CD14-positive monocyte (primary cell): ENCODE data around the gene STN1. TPM values are rescaled to one million over a fixed set of nuclear protein-coding genes. Genes with fewer than 3 reads are reported as not detected.
A peak's percentile ranks its signal among the peaks of the same experiment; 100 is the strongest.

ENCODE experiments used
- DNase-seq, 3 donors: peaks; one replicate each; pipeline ENCODE4 v3.0.0-alpha.2; 2011 to 2022
- H2AFZ ChIP-seq: 2 replicates; pipeline ENCODE4 v1.6.0; 2012; ENCODE audit warnings: mild to moderate bottlenecking, low read depth, low read length, inconsistent platforms; ENCODE audit not compliant: insufficient read depth, poor library complexity, severe bottlenecking
- H3K27ac ChIP-seq, 2 donors: 1 replicate in 1 of 2; 2 replicates in 1 of 2; pipeline ENCODE4 v1.5.1; 2012 to 2013; ENCODE audit warnings: low read length in 2 of 2, control low read depth in 1 of 2, inconsistent platforms in 1 of 2, low read depth in 1 of 2, mild to moderate bottlenecking in 1 of 2
- H3K27me3 ChIP-seq, 2 donors: one replicate each; pipeline versions ENCODE4 v1.6.0 to v1.6.1; 2011 to 2013; ENCODE audit warnings: low read length in 2 of 2; ENCODE audit not compliant: control insufficient read depth in 2 of 2, insufficient read depth in 2 of 2
- H3K36me3 ChIP-seq, 2 donors: replicated peaks in 1 of 2; 1 replicate in 1 of 2; 2 replicates in 1 of 2; pipeline versions ENCODE4 v1.5.1 to v1.6.1; 2012 to 2013; ENCODE audit warnings: low read length in 2 of 2, control low read depth in 1 of 2, inconsistent platforms in 1 of 2, mild to moderate bottlenecking in 1 of 2; ENCODE audit not compliant: insufficient read depth in 2 of 2, control insufficient read depth in 1 of 2
- H3K4me1 ChIP-seq, 2 donors: 1 replicate in 1 of 2; 2 replicates in 1 of 2; pipeline versions ENCODE4 v1.5.1 to v1.6.1; 2012 to 2013; ENCODE audit warnings: low read length in 2 of 2, control low read depth in 1 of 2, inconsistent platforms in 1 of 2, mild to moderate bottlenecking in 1 of 2, moderate library complexity in 1 of 2; ENCODE audit not compliant: insufficient read depth in 2 of 2, control insufficient read depth in 1 of 2
- H3K4me2 ChIP-seq: replicated peaks from 2 replicates; pipeline ENCODE3; 2012; ENCODE audit warnings: low read length, moderate library complexity, mild to moderate bottlenecking; ENCODE audit not compliant: poor library complexity, severe bottlenecking; ENCODE audit errors: extremely low read depth
- H3K4me3 ChIP-seq, 3 experiments: fragments of 200-600 bp in 1 of 3; sonication (generic) in 1 of 3; replicated peaks in 1 of 3; 1 replicate in 2 of 3; 2 replicates in 1 of 3; pipeline ENCODE4 v1.5.1; 2011 to 2013; ENCODE audit warnings: low read length in 3 of 3, mild to moderate bottlenecking in 3 of 3, control low read depth in 2 of 3, low read depth in 2 of 3, inconsistent platforms in 1 of 3, moderate library complexity in 1 of 3
- H3K79me2 ChIP-seq: 2 replicates; pipeline ENCODE4 v1.6.0; 2012; ENCODE audit warnings: mild to moderate bottlenecking, control low read depth, inconsistent platforms, low read length, moderate library complexity; ENCODE audit not compliant: insufficient read depth
- H3K9ac ChIP-seq: 2 replicates; pipeline ENCODE4 v1.6.0; 2017; ENCODE audit warnings: low read length, mild to moderate bottlenecking; ENCODE audit not compliant: insufficient read depth, poor library complexity, severe bottlenecking
- H3K9me3 ChIP-seq, 2 donors: replicated peaks in 1 of 2; 1 replicate in 1 of 2; 2 replicates in 1 of 2; pipeline versions ENCODE4 v1.5.1 to v1.6.1; 2012 to 2013; ENCODE audit warnings: low read length in 2 of 2, control low read depth in 1 of 2; ENCODE audit not compliant: control insufficient read depth in 1 of 2, insufficient read depth in 1 of 2
- H4K20me1 ChIP-seq: 2 replicates; pipeline ENCODE4 v1.6.0; 2012; ENCODE audit warnings: mild to moderate bottlenecking, low read length, control low read depth, moderate library complexity; ENCODE audit not compliant: insufficient read depth
- H3K27ac Mint-ChIP-seq, 7 donors: one replicate each; pipeline ENCODE4 v1.8.0; 2020; ENCODE audit warnings: mild to moderate bottlenecking in 7 of 7, mixed read lengths in 7 of 7, moderate library complexity in 6 of 7, inconsistent platforms in 2 of 7
- H3K27me3 Mint-ChIP-seq, 3 donors: one replicate each; pipeline ENCODE4 v1.8.0; 2021 to 2022; ENCODE audit warnings: low read depth in 3 of 3, mild to moderate bottlenecking in 3 of 3, mixed read lengths in 3 of 3, moderate library complexity in 3 of 3, inconsistent platforms in 1 of 3
- H3K36me3 Mint-ChIP-seq, 2 donors: one replicate each; pipeline ENCODE4 v1.8.0; 2020; ENCODE audit warnings: mixed read lengths in 2 of 2, inconsistent platforms in 1 of 2, mild to moderate bottlenecking in 1 of 2
- H3K4me1 Mint-ChIP-seq: one replicate; pipeline ENCODE4 v1.8.0; 2020; ENCODE audit warnings: mild to moderate bottlenecking, mixed read lengths
- H3K4me3 Mint-ChIP-seq, 2 donors: one replicate each; pipeline ENCODE4 v1.8.0; 2020; ENCODE audit warnings: mild to moderate bottlenecking in 2 of 2, mixed read lengths in 2 of 2, moderate library complexity in 1 of 2
- H3K9me3 Mint-ChIP-seq, 7 donors: one replicate each; pipeline ENCODE4 v1.8.0; 2020 to 2022; ENCODE audit warnings: mixed read lengths in 7 of 7, mild to moderate bottlenecking in 6 of 7, moderate library complexity in 6 of 7, inconsistent platforms in 2 of 7
- CTCF ChIP-seq: fragments of 200-600 bp; IDR thresholded peaks from one replicate; pipeline ENCODE4 v1.8.0; 2022; ENCODE audit warnings: antibody characterized with exemption, mild to moderate bottlenecking
- WGBS: methylation state at CpG from one replicate; pipeline ENCODE4 v1.1.5; 2013; ENCODE audit warnings: missing lambda C conversion rate; ENCODE audit not compliant: insufficient coverage; 5-methylcytosine and 5-hydroxymethylcytosine counted together
- intact Hi-C, 2 donors: fragments of 100-400 bp; cut with micrococcal nuclease; formaldehyde crosslinking; loops; one replicate each; pipeline versions ENCODE4 v1.15.0 to v1.15.1; 2023
- polyA plus RNA-seq, 3 donors: library from polyadenylated mRNA; depleted of rRNA in 1 of 3; unstranded in 2 of 3; stranded (reverse) in 1 of 3; fragments of 300-500 nt in 2 of 3; fragments of >200 nt in 1 of 3; fragmentation: Illumina TruSeq in 2 of 3; gene quantifications; 1 replicate in 2 of 3; 2 replicates in 1 of 3; pipeline ENCODE4 v1.2.3, GENCODE V29; 2012 to 2021

STN1 gene
- polyA plus RNA-seq, 3 donors = 19.3 to 37.4 (median 35.9) TPM

GRCh38 chr10:103951942-103952341 is 34.0 kb upstream of the STN1 start:
- DNase-seq = no peak
- Histone ChIP-seq H3K27me3 (no peaks in the 10 kb centered on the region), H3K9me3 (no peaks in the 10 kb centered on the region), H3K36me3 (no peaks in the 10 kb centered on the region), H3K4me1 (no peaks in the 10 kb centered on the region), H3K4me2 (no peak overlapping the region), H3K4me3 (no peak overlapping the region), H4K20me1 (no peaks in the 10 kb centered on the region), H2AFZ (peak overlapping the region; percentile 39), H3K27ac (no peak overlapping the region), H3K79me2 (no peaks in the 10 kb centered on the region), H3K9ac (no peak overlapping the region)
- Mint-ChIP-seq H3K36me3 (no peaks in the 10 kb centered on the region), H3K9me3 (peaks cover 0 to 6% (median 2%) of the 10 kb centered on the region in 7 donors), H3K27ac (no peak overlapping the region), H3K4me3 (no peak overlapping the region), H3K4me1 (peaks cover 9% of the 10 kb centered on the region), H3K27me3 (peaks cover 0 to 4% (median 0%) of the 10 kb centered on the region in 3 donors)
- WGBS = no CpG with 5 or more reads among the region's 4 CpGs
- intact Hi-C loops = no loop called here
- no peak for TF ChIP-seq CTCF

- Histone ChIP-seq H3K9ac (no peak overlapping the region), H3K27me3 (no peaks in the 10 kb centered on the region), H3K36me3 (no peaks in the 10 kb centered on the region), H2AFZ (no peak overlapping the region), H3K27ac (no peak overlapping the region), H3K4me1 (no peaks in the 10 kb centered on the region), H3K9me3 (no peaks in the 10 kb centered on the region), H3K4me3 (no peak overlapping the region), H3K79me2 (no peaks in the 10 kb centered on the region), H3K4me2 (no peak overlapping the region), H4K20me1 (no peaks in the 10 kb centered on the region)
- Mint-ChIP-seq H3K4me3 (no peak overlapping the region), H3K9me3 (peaks cover 0 to 6% (median 2%) of the 10 kb centered on the region in 7 donors), H3K4me1 (peaks cover 9% of the 10 kb centered on the region), H3K27ac (no peak overlapping the region), H3K36me3 (no peaks in the 10 kb centered on the region), H3K27me3 (peaks cover 0 to 4% (median 0%) of the 10 kb centered on the region in 3 donors)
- DNase-seq = no peak
- 75% methylated on average over 2 of the region's 2 CpGs for WGBS
- TF ChIP-seq CTCF = no peak
- intact Hi-C loops = no loop called here
Observed at GRCh38 chr10:103951183-103951582, 33.2 kb upstream of the STN1 start.
